ENCODE results near the gene HSFX3.
"Not testable (repeated sequence)": the region's sequence is repeated elsewhere in the genome, so short reads cannot be mapped to it uniquely, and the experiment has no call there.

DNA sequence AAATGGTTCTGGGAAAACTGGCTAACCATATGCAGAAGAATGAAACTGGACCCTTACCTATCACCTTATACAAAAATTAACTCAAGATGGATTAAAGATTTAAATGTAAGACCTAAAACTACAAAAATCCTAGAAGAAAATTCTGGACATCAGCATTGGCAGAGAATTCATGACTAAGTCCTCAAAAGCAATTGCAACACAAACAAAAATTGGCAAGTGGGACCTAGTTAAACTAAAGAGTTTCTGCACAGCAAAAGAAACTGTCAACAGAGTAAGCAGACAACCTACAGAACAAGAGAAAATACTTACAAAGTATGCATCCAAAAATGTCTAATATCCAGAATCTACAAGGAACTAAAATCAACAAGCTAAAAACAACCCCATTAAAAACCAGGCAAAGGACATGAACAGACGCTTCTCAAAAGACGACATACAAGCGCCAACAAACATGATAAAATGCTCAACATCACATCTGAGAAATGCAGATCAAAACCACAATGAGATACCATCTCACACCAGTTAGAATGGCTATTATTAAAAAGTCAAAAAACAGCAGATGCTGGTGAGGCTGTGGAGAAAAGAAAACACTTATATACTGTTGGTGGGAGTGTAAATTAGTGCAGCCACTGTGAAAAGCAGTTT, 29.0 kb downstream of the HSFX3 start:
- TF ChIP-seq, protein P1, sequence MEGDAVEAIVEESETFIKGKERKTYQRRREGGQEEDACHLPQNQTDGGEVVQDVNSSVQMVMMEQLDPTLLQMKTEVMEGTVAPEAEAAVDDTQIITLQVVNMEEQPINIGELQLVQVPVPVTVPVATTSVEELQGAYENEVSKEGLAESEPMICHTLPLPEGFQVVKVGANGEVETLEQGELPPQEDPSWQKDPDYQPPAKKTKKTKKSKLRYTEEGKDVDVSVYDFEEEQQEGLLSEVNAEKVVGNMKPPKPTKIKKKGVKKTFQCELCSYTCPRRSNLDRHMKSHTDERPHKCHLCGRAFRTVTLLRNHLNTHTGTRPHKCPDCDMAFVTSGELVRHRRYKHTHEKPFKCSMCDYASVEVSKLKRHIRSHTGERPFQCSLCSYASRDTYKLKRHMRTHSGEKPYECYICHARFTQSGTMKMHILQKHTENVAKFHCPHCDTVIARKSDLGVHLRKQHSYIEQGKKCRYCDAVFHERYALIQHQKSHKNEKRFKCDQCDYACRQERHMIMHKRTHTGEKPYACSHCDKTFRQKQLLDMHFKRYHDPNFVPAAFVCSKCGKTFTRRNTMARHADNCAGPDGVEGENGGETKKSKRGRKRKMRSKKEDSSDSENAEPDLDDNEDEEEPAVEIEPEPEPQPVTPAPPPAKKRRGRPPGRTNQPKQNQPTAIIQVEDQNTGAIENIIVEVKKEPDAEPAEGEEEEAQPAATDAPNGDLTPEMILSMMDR (IDR thresholded peaks at IDR 0.05; ENCODE audit: insufficient read depth, low read depth, low read length), result not testable (repeated sequence)
- TF ChIP-seq EZH2 (IDR thresholded peaks at IDR 0.05; ENCODE audit: insufficient read depth, low read length), result not testable (repeated sequence)

All from astrocyte (in vitro differentiated cells and primary cell).